UCSD-AML1 (cell line): ENCODE results near the gene CALR3.
"Not testable (repeated sequence)": the region's sequence is repeated elsewhere in the genome, so short reads cannot be mapped to it uniquely, and the experiment has no call there.

ENCODE experiments used
- DNase-seq: peaks from one replicate; lab custom pipeline; 2025; ENCODE audit not compliant: unreplicated experiment; lab: John Stamatoyannopoulos, UW

The CALR3 gene

DNA sequence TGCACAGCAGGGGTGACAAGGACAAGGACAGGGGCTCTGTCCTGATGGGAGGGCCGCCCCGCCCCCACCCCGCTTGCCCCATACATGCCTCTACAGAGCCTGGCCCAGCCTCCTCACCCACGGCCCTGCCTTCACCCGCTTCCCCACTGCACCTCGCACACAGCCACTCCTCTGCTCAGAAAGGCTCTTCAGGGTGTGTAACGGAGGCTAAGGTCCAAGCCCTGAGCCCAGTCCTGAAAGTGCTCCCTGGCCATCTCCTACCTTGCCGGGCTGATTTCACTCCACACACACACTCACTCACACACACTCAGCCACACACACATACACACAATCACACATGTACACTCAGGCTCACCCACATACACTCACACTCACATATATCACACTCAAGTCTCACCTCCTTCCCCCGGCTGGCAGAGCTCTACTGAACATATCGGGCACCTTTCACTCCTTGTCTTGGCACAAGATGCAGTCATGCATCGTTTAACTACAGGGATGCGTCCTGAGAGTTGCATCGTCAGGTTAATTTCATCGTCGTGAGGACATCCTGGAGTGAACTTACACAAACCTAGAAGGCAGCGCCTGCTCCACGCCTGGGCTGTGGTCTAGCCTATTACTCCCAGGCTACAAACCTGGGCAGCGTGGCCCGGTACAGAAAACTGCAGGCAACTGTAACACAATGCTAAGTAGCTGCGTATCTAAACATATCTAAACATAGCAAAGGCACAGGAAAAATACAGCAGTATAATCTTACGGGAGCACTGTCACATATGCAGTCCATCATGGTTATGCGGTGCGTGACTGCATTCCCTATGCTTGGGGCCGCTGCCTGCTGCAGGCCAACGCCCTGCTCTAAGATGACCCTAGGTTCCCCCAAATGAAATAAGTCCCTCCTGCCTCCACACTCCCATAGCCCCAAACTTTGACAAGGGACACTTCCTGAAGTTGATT is 37.3 kb downstream of the CALR3 start:
- no peak for DNase-seq

- DNase-seq: no peak
These were observed 38.0 kb downstream of the CALR3 start for GRCh38 chr19:16457954-16458331.

DNA sequence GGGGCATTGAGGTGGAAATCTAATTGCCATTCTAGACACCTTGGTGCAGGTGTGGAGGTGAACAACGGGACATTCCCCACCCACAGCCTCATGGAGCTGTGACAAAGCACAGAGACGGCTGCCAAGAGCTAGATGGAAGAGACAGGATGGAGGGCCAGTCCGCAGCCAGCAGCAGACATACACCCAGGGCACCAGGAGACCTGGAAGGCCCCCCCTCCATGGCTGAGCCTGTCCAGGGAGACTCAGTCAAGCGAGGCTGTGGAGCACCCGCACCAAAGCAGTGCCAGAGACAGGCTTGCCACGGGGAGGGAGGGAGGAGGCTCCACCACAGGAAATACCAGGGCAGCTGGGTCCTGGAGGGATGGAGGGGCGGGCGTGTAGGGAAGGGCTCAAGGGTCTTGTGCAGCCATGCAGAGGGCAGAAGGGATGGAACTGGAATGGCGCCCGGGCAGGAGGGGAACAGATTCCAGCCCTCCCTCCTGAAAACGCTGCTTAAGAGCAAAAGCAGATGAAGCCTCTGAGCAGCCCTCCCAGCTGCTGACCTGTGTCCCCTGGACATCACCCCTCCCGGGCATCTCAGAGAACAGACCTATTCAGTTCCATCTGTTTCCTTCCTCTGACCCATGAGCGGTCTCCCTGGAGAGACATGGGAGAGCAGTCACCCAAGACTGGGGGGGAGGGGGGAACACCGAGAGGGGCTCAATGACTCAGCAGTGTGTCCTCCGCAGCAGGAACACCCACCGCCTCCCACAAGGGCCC is 38.6 kb downstream of the CALR3 start:
- DNase-seq: peak; percentile 60

DNA sequence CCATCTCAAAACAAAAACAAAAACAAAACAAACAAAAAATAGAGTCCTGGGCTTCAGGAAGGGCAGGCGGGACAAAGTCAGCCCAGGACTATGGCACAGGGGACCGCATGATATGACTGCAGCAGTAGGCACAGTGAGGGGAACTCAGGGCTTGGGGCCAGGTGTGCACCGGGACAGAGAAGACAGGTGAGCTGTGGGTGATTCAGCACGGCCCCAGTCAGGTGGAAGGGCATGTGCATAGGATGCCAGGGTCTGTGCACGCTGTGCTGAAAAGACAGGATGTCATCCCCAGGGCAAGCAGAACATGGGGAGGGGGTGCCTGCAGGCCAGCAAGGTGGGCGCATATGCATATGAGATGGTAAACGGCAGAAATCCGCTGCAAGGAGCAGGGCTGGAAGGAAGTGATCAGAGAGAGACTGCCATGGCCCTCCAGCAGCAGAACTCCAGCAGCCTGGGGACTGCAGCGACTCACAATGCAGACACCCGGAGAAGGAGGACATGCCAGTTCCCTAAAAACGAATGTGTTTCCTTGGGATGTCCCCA is 39.2 kb downstream of the CALR3 start:
- DNase-seq: no peak

DNA sequence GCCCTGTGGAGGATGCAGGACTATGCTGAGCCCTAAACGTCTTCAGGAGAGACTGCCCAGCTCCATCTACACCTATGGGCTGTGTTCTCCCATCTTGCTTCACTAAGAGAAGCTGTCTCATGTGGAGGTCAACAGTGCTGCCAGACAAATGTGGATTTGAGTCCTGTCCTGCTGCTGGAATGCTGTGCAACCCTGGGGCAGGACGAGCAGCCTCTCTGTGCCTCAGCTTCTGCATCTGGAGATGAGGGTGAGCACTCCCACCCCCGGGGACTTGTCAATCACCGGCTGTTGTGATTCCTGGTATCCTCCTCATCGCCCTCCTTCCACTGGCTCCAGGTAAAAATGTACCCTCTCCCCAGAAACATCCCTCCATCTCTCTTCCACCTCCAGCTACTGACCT is 40.5 kb downstream of the CALR3 start:
- DNase-seq: no peak

DNA sequence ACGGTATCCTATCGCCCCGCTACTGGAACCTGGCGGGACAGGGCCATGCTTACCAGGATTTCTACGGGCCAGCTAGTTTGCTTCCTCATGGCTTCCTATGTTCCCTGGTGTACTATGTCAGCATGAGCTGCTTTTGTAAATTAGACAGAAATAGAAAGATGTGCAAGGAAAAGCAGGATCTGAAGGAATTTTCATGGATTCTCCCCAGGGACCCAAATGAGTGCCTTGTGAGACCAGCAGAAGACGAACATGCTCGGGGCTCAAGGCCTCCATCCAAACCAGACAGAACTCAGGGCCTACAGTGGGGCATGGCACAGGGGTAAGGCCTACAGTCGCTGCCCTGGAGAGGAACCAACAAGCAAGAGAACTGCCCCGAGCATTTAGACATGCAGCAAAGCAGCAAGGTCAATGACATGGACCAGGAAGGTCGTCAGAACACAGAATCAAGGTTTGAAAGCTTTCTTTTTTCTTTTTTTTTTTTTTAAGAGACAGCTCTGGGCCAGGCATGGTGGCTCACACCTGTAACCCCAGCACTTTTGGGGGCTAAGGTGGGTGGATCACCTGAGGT is 41.5 kb downstream of the CALR3 start:
- DNase-seq: no peak

DNA sequence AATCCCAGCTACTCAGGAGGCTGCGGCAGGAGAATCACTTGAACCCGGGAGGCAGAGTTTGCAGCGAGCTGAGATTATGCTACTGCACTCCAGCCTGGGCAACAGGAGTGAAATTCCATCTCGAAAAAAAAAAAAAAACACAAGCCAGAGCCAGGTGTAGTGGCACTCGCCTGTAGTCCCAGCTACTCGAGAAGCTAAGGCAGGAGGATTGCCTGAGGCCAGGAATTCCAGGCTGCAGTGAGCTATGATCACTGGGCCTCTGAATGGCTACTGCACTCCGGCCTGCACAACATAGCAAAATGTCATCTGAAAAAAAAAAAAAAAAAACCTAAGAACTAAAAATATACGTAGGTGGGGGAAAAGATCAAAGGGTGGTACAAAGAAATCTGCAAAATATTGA is 43.6 kb downstream of the CALR3 start:
- no peak for DNase-seq

DNA sequence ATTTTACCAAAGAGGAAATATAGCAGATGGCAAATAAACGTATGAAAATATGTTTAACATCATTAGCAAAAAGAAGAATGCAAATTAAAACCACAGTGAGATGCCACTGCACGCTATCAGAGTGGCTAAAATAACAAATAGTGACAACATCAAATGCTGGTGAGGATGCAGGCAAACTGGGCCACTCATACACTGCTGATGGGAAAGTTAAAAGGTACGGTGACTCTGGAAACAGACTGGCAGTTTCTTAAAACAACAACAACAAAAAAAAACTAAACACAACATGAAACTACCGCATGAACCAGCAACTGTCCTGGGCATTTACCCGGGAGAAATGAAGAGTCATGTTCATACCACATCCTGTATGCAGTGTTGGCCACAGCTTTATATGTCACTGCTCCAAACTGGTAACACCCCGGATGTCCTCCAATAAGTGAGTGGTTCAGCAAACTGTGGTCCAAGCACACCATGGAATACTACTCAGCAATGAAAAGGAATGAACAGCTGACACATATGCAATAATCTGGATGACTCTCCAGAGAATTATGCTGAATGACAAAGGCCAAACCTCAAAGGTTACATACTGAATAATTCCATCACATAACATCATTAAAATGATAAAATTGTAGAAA is 46.5 kb downstream of the CALR3 start:
- no peak for DNase-seq

DNA sequence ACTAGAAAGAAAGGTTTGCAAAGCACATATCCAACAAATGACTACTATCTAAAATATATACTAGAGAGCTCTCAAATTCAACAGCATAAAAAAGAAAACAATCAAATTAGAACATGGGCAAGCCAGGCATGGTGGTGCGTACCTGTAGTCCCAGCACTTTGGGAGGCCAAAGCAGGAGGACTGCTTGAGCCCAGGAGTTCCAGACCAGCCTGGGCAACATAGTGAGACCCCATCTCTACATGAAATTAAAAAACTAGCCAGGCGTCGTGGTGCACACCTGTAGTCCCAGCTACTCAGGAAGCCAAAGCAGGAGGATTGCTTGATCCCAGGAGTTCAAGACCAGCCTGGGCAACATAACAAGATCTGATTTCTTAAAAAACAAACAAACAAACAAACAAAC is 47.1 kb downstream of the CALR3 start:
- DNase-seq: not testable (repeated sequence)

DNA sequence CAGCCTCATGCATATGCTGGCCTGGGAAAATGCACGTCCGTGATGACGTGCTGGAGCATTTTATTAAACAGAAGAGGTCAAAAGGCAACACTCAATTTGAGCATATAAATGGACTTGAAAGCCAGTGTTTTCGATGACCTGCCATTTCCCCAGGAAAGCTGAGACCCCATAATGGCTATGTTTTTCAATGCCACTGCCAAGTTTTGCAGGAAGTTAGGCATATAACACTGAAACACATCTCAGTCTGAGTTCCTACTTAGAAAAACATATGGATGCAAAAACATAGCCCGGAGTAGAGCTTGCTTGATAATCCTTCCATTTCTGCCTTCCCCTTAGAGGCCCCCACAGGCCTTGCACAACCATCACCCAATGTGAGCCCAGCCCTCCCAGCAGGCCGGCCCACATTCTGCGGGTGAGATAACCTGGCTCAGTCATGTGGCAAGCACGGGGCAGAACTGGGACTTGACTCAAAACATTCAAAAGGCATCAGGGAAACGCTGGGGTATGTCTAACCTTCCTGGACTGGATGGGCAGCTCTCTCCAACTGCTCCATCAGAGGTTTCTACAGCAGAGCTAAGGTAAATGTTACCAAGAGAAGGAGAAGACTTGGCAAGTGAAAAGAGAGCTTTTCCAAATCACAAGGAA is 49.1 kb downstream of the CALR3 start:
- DNase-seq: peak; percentile 58

- no peak for DNase-seq
These were observed 49.8 kb downstream of the CALR3 start for GRCh38 chr19:16446108-16446723.

GRCh38 chr19:16445238-16446107 is 50.5 kb downstream of the CALR3 start:
- no peak for DNase-seq

- no peak for DNase-seq
These were observed 51.7 kb downstream of the CALR3 start for GRCh38 chr19:16444269-16444600.

DNA sequence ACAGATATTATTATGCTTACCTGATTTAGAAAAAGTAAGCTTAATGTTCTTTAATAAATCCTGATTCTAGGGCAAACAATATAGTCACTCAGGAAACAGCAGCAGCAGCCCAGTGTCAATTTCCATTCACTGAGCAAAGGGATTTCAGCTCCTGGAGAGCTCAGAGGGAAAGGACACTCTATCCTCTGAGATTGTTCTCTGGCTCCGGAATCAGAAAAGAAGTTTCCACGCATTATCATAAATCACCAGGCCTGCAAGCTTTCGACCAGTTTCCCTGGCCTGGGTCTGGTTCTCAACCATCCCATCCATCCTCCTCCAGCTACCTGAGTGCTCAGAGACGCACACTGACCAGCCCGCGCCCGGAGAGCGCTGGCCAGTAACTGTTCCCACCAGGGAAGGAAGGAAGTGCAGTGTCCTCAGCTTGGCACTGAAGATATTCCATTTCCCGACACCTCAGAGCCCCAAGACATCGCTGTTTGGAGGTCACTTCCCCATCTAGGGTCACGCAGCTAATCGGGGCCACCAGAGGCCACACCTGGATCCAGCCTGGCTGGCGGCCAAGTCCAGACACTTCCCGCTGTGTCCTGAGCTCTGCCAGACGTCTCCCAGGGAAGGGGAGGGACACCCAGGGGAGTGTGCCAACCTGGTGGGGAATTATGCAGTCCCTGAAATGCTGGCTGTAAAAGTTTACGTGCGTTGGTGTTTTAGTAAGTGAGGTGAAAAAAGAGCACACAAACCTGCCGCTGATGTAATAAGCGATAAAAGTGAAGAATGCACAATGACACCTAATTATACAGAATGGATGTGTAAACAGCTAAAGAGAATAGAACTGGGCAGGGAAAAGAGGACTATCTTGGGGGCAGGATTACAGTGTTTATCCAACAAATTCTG is 53.3 kb downstream of the CALR3 start:
- DNase-seq: no peak

DNA sequence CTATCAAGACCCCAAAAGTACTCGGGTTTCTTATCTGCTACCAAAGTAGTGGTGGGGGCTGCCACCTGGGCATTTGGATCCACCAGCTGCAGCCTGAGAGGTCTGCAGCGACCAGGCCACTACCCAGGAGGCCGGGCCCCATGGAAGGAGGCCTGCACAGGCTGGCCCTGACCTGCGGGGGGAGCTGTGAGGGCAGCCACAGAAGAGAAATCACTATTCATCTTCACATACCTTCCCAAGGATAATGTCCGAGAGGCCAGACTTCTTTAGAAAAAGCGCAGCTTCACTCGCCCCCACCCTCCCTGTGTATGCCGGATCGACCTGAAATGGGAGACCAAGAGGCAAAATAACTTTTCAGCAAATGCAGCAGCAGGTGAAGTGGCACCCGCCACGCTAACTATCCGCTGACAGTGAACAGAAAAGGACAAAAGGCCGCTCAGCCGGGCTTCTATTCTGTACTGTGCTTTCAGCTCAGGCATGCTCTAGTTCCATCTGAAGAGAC is 54.3 kb downstream of the CALR3 start:
- peak; percentile 32 for DNase-seq

GRCh38 chr19:16436780-16437332 is 59.1 kb downstream of the CALR3 start:
- no peak for DNase-seq

DNA sequence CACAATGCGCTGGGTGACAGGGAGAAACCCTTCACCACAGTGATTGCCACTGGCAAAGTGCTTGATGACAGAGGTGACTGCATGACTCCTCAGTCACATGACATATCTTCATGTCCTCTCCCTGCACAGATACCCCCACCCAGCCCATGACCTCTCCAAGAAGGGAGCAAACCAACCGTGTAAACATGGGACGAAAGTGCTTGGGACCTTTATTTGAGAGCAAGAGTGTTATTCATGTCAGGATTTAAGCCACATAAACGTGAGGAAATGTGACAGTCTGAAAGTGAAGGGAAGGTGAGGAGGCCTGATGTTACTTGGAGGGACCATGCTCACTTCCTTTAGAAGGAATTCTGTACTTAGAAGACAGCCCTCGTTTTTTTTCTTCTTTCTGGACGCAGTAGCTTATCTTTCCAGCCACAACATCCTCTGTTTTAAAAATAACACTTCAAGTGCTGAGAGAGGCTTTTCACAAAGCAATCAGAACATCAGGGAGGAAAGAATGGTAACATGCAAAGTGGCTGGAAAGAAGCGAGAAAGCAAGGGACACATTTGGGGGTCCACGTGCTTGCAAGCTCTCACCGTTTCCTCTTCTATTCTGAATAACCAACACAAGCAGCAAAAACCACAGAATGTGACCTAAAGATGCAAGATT is 59.8 kb downstream of the CALR3 start:
- DNase-seq: peak; percentile 39
